Neuronal stem cell (in vitro differentiated cells): ENCODE data around the gene KLHL2.
"Not testable (repeated sequence)": the region's sequence is repeated elsewhere in the genome, so short reads cannot be mapped to it uniquely, and the experiment has no call there.

Source experiments
- DNase-seq: peaks from one replicate; pipeline ENCODE4 v3.0.0-alpha.2; 2013; ENCODE audit warnings: low spot score
- H2AFZ ChIP-seq: one replicate; pipeline ENCODE4 v1.6.1; 2013; ENCODE audit warnings: mild to moderate bottlenecking, low read length, inconsistent platforms
- H2AK5ac ChIP-seq: 2 replicates; pipeline ENCODE4 v1.6.1; 2013; ENCODE audit warnings: low read depth, mild to moderate bottlenecking, inconsistent platforms, low read length, moderate library complexity, mixed read lengths
- H2BK120ac ChIP-seq: 2 replicates; pipeline ENCODE4 v1.6.1; 2013; ENCODE audit warnings: low read depth, mild to moderate bottlenecking, inconsistent platforms, low read length, moderate library complexity, mixed read lengths
- H2BK12ac ChIP-seq: one replicate; pipeline ENCODE4 v1.6.1; 2013; ENCODE audit warnings: low read length, inconsistent platforms
- H2BK15ac ChIP-seq: 2 replicates; pipeline ENCODE4 v1.6.1; 2013; ENCODE audit warnings: mild to moderate bottlenecking, low read length, inconsistent platforms, mixed read lengths
- H2BK5ac ChIP-seq: one replicate; pipeline ENCODE4 v1.6.1; 2013; ENCODE audit warnings: inconsistent platforms, mild to moderate bottlenecking, low read length, moderate library complexity
- H3K14ac ChIP-seq: one replicate; pipeline ENCODE4 v1.6.1; 2013; ENCODE audit warnings: low read length, inconsistent platforms
- H3K18ac ChIP-seq: 2 replicates; pipeline ENCODE4 v1.6.1; 2013; ENCODE audit warnings: low read length, inconsistent platforms
- H3K23ac ChIP-seq: 2 replicates; pipeline ENCODE4 v1.6.1; 2013; ENCODE audit warnings: low read depth, mild to moderate bottlenecking, mixed read lengths, low read length, inconsistent platforms; ENCODE audit not compliant: poor library complexity
- H3K27ac ChIP-seq: replicated peaks from 3 replicates; pipeline ENCODE4 v1.5.1; 2013; ENCODE audit warnings: low read length, inconsistent platforms
- H3K27me3 ChIP-seq, 3 experiments: 2 replicates each; pipeline ENCODE4 v1.6.1; 2013; ENCODE audit warnings: low read length in 3 of 3, mild to moderate bottlenecking in 2 of 3, inconsistent platforms in 1 of 3, low read depth in 1 of 3, mixed read lengths in 1 of 3, moderate library complexity in 1 of 3; ENCODE audit not compliant: control insufficient read depth in 3 of 3, insufficient read depth in 3 of 3
- H3K36me3 ChIP-seq, 2 donors: replicated peaks in 1 of 2; 2 replicates each; pipeline ENCODE4 v1.6.1; 2013; ENCODE audit warnings: low read length in 2 of 2; ENCODE audit not compliant: control insufficient read depth in 2 of 2, insufficient read depth in 2 of 2
- H3K4ac ChIP-seq: 2 replicates; pipeline ENCODE4 v1.6.1; 2013; ENCODE audit warnings: inconsistent platforms, mild to moderate bottlenecking, low read length, moderate library complexity
- H3K4me1 ChIP-seq, 2 donors: 1 replicate in 1 of 2; 2 replicates in 1 of 2; pipeline ENCODE4 v1.6.1; 2013; ENCODE audit warnings: low read length in 2 of 2, low read depth in 1 of 2; ENCODE audit not compliant: control insufficient read depth in 2 of 2, insufficient read depth in 1 of 2
- H3K4me2 ChIP-seq: one replicate; pipeline ENCODE4 v1.6.1; 2013; ENCODE audit warnings: mild to moderate bottlenecking, low read length, inconsistent platforms; ENCODE audit not compliant: insufficient read depth, poor library complexity, severe bottlenecking
- H3K4me3 ChIP-seq, 2 donors: 2 replicates each; pipeline ENCODE4 v1.5.1; 2013; ENCODE audit warnings: low read length in 2 of 2, mild to moderate bottlenecking in 2 of 2, inconsistent platforms in 1 of 2, moderate library complexity in 1 of 2
- H3K79me1 ChIP-seq: one replicate; pipeline ENCODE4 v1.6.1; 2013; ENCODE audit warnings: low read depth, mild to moderate bottlenecking, inconsistent platforms, low read length, moderate library complexity
- H3K9ac ChIP-seq: one replicate; pipeline ENCODE4 v1.6.1; 2013; ENCODE audit warnings: mild to moderate bottlenecking, low read depth, low read length, inconsistent platforms; ENCODE audit not compliant: poor library complexity
- H3K9me3 ChIP-seq, 2 donors: replicated peaks in 1 of 2; 2 replicates each; pipeline versions ENCODE3 to v1.6.1; 2013; ENCODE audit warnings: low read length in 2 of 2, mild to moderate bottlenecking in 2 of 2, inconsistent platforms in 1 of 2, low read depth in 1 of 2, mixed read lengths in 1 of 2, moderate library complexity in 1 of 2; ENCODE audit not compliant: control insufficient read depth in 2 of 2, insufficient read depth in 1 of 2
- H4K8ac ChIP-seq: one replicate; pipeline ENCODE4 v1.6.1; 2013; ENCODE audit warnings: low read depth, mild to moderate bottlenecking, inconsistent platforms, low read length, moderate library complexity
- H4K91ac ChIP-seq: one replicate; pipeline ENCODE4 v1.6.1; 2013; ENCODE audit warnings: low read length, low read depth, mild to moderate bottlenecking, inconsistent platforms; ENCODE audit not compliant: poor library complexity
- WGBS, 2 donors: extraction: QIAGEN DNeasy Blood & Tissue Kit; methylation state at CpG; one replicate each; pipeline ENCODE4 v1.1.7; 2013; ENCODE audit warnings: missing lambda C conversion rate in 2 of 2, mixed read lengths in 1 of 2; ENCODE audit not compliant: insufficient read length in 2 of 2, insufficient replicate concordance in 1 of 2; ENCODE audit errors: extremely low coverage in 2 of 2; 5-methylcytosine and 5-hydroxymethylcytosine counted together

Gene KLHL2

GRCh38 chr4:165259776-165260175 lies 52.4 kb downstream of the KLHL2 start:
- H4K8ac ChIP-seq, H2AK5ac ChIP-seq, H4K91ac ChIP-seq, H2BK5ac ChIP-seq, H3K14ac ChIP-seq, H2BK15ac ChIP-seq, H3K27ac ChIP-seq, H3K4me1 ChIP-seq, H3K27me3 ChIP-seq, H3K79me1 ChIP-seq, H2AFZ ChIP-seq, H2BK12ac ChIP-seq, H3K4ac ChIP-seq, DNase-seq, H3K18ac ChIP-seq, H3K9me3 ChIP-seq, H3K23ac ChIP-seq, H3K4me3 ChIP-seq, H3K36me3 ChIP-seq, H3K4me2 ChIP-seq, H3K9ac ChIP-seq, H2BK120ac ChIP-seq: not testable (repeated sequence)
- WGBS, 2 donors, result no CpG with 5 or more reads among the region's 4 CpGs

DNA sequence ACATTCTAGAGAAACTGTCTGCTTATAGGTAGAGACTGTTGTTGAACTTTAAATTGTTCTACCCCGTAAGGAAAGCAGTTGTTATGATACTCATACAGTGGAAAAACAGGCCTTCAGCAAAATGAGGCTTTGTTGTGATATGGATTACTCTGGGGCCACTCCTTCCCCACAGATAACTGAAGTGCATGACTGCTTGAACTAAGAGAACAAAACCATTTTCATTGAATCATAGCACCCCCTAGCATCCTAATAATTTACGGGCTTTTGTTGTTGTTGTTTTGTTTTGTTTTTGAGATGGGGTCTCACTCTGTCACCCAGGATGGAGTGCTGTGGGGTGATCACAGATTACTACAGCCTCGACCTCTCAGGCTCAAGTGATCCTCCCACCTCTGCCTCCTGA lies 54.9 kb downstream of the KLHL2 start:
- H2BK120ac ChIP-seq, H3K36me3 ChIP-seq, H3K27ac ChIP-seq, H4K91ac ChIP-seq, H2BK15ac ChIP-seq, H2AK5ac ChIP-seq, H2BK5ac ChIP-seq, H2BK12ac ChIP-seq, H3K4ac ChIP-seq, H3K18ac ChIP-seq, DNase-seq, H3K27me3 ChIP-seq, H4K8ac ChIP-seq, H3K79me1 ChIP-seq, H3K14ac ChIP-seq, H3K9me3 ChIP-seq, H2AFZ ChIP-seq, H3K23ac ChIP-seq, H3K4me1 ChIP-seq, H3K9ac ChIP-seq, H3K4me2 ChIP-seq, H3K4me3 ChIP-seq: not testable (repeated sequence)
- WGBS, 2 donors, result no CpG with 5 or more reads among the region's 3 CpGs

GRCh38 chr4:165263466-165263865 lies 56.1 kb downstream of the KLHL2 start:
- H3K79me1 ChIP-seq, H3K4me3 ChIP-seq, H3K36me3 ChIP-seq, H3K18ac ChIP-seq, H2BK12ac ChIP-seq, H2AFZ ChIP-seq, H2AK5ac ChIP-seq, H3K27me3 ChIP-seq, DNase-seq, H4K91ac ChIP-seq, H3K4me2 ChIP-seq, H3K23ac ChIP-seq, H3K9me3 ChIP-seq, H3K27ac ChIP-seq, H3K9ac ChIP-seq, H2BK15ac ChIP-seq, H2BK120ac ChIP-seq, H2BK5ac ChIP-seq, H3K14ac ChIP-seq, H4K8ac ChIP-seq, H3K4me1 ChIP-seq, H3K4ac ChIP-seq: not testable (repeated sequence)
- no CpG with 5 or more reads among the region's 3 CpGs for WGBS, 2 donors

DNA sequence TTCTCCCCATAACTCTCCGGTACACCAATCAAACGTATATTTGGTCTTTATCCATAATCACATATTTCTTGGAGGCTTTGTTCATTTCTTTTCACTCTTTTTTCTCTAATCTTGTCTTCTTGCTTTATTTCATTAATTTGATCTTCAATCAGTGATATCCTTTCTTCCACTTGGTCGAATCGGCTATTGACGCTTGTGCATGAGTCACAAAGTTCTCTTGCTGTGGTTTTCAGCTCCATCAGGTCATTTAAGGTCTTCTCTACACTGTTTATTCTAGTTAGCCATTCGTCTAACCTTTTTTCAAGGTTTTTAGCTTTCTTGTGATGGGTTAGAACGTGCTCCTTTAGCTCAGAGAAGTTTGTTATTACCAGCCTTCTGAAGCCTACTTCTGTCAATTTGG lies 62.6 kb downstream of the KLHL2 start:
- H3K9me3 ChIP-seq, H3K18ac ChIP-seq, H3K4me2 ChIP-seq, H3K4me3 ChIP-seq, H2BK15ac ChIP-seq, H3K23ac ChIP-seq, H2BK12ac ChIP-seq, H2AFZ ChIP-seq, H2AK5ac ChIP-seq, H3K27ac ChIP-seq, DNase-seq, H3K4me1 ChIP-seq, H3K27me3 ChIP-seq, H3K36me3 ChIP-seq, H2BK120ac ChIP-seq, H3K9ac ChIP-seq, H3K79me1 ChIP-seq, H3K14ac ChIP-seq, H2BK5ac ChIP-seq, H3K4ac ChIP-seq, H4K91ac ChIP-seq, H4K8ac ChIP-seq: not testable (repeated sequence)
- WGBS, 2 donors, result no CpG with 5 or more reads among the region's 7 CpGs
